Activated CD4-positive, alpha-beta T cell treated with anti-CD3 and anti-CD28 coated beads for 4 hours (primary cell): ENCODE measurements around the gene FAM118B.
A peak's percentile ranks its signal among the peaks of the same experiment; 100 is the strongest.
"Not testable (repeated sequence)": the region's sequence is repeated elsewhere in the genome, so short reads cannot be mapped to it uniquely, and the experiment has no call there.

ENCODE experiments used
- DNase-seq, 2 donors: peaks; one replicate each; pipeline ENCODE4 v3.0.0-alpha.2; 2020

The FAM118B gene

GRCh38 chr11:126219547-126219946 lies 8.0 kb downstream of the FAM118B start:
- no peak for DNase-seq

GRCh38 chr11:126224647-126225294 lies 13.2 kb downstream of the FAM118B start:
- DNase-seq = no peak

- DNase-seq = no peak
Measured at GRCh38 chr11:126225295-126225665, 13.7 kb downstream of the FAM118B start.

GRCh38 chr11:126226334-126227084 lies 14.9 kb downstream of the FAM118B start:
- DNase-seq = no peak

- DNase-seq = no peak
Measured at GRCh38 chr11:126229858-126230540, 18.4 kb downstream of the FAM118B start.

- no peak for DNase-seq
Measured at GRCh38 chr11:126231725-126232459, 20.3 kb downstream of the FAM118B start.

GRCh38 chr11:126232683-126233082 lies 21.1 kb downstream of the FAM118B start:
- DNase-seq = no peak

GRCh38 chr11:126233391-126233790 lies 21.8 kb downstream of the FAM118B start:
- DNase-seq = no peak

GRCh38 chr11:126246636-126247035 lies 35.1 kb downstream of the FAM118B start:
- DNase-seq = no peak

GRCh38 chr11:126253265-126253664 lies 41.7 kb downstream of the FAM118B start:
- DNase-seq = no peak

- no peak for DNase-seq
Measured at GRCh38 chr11:126254819-126255218, 43.2 kb downstream of the FAM118B start.

- not testable (repeated sequence) for DNase-seq
Measured at GRCh38 chr11:126255507-126255906, 43.9 kb downstream of the FAM118B start.

- DNase-seq = no peak
Measured at GRCh38 chr11:126256216-126256615, 44.6 kb downstream of the FAM118B start.

GRCh38 chr11:126257144-126257543 lies 45.6 kb downstream of the FAM118B start:
- DNase-seq = no peak

GRCh38 chr11:126257764-126258163 lies 46.2 kb downstream of the FAM118B start:
- DNase-seq = no peak

GRCh38 chr11:126262216-126262615 lies 50.6 kb downstream of the FAM118B start:
- no peak for DNase-seq

- no peak for DNase-seq
Measured at GRCh38 chr11:126263489-126263888, 51.9 kb downstream of the FAM118B start.

- DNase-seq = no peak
Measured at GRCh38 chr11:126265811-126266210, 54.2 kb downstream of the FAM118B start.

GRCh38 chr11:126267650-126268049 lies 56.1 kb downstream of the FAM118B start:
- DNase-seq = no peak

GRCh38 chr11:126268361-126268707 lies 56.8 kb downstream of the FAM118B start:
- DNase-seq = no peak

GRCh38 chr11:126268708-126269579 lies 57.4 kb downstream of the FAM118B start, which contains the start of the genes FOXRED1 and SRPRA:
TSS of gene FOXRED1 (plus strand) at chr11:126269154. CDS start at chr11:126269207, 53 bp downstream.
TSS of gene SRPRA (minus strand) at chr11:126268895. CDS start at chr11:126268804, 91 bp downstream.
- DNase-seq = peak; percentile 100

GRCh38 chr11:126277322-126277721 lies 65.7 kb downstream of the FAM118B start:
- DNase-seq = no peak
